Breast epithelium (tissue), 4 donors: ENCODE data around the gene PRKCE. TPM values are rescaled to one million over a fixed set of nuclear protein-coding genes. Genes with fewer than 3 reads are reported as not detected.

Source experiments
- DNase-seq, 2 donors: peaks; one replicate each; pipeline ENCODE4 v3.0.0-alpha.2; 2019; ENCODE audit warnings: low spot score in 2 of 2
- H3K27ac ChIP-seq, 2 donors: fragments of 200-600 bp; sonication (generic) in 1 of 2; one replicate each; pipeline ENCODE4 v1.5.1; 2016 to 2019; ENCODE audit warnings: mild to moderate bottlenecking in 1 of 2
- H3K27me3 ChIP-seq, 2 donors: fragments of 200-600 bp; sonication (generic) in 1 of 2; one replicate each; pipeline versions ENCODE4 v1.5.1 to v1.6.0; 2017 to 2019; ENCODE audit warnings: control low read depth in 1 of 2, mild to moderate bottlenecking in 1 of 2
- H3K36me3 ChIP-seq: fragments of 200-600 bp; one replicate; pipeline ENCODE4 v1.5.1; 2019
- H3K4me1 ChIP-seq, 2 donors: fragments of 200-600 bp; sonication (generic); one replicate each; pipeline ENCODE4 v1.5.1; 2016 to 2019; ENCODE audit warnings: control low read depth in 1 of 2
- H3K4me3 ChIP-seq, 3 donors: fragments of 200-600 bp; sonication (generic); 1 replicate in 2 of 3; 2 replicates in 1 of 3; pipeline ENCODE4 v1.5.1; 2016 to 2019; ENCODE audit warnings: mild to moderate bottlenecking in 3 of 3, moderate library complexity in 2 of 3
- H3K9me3 ChIP-seq, 2 donors: fragments of 200-600 bp; sonication (generic) in 1 of 2; one replicate each; pipeline ENCODE4 v1.5.1; 2016 to 2019; ENCODE audit warnings: control low read depth in 1 of 2
- POLR2A ChIP-seq: fragments of 450-650 bp; IDR thresholded peaks from one replicate; pipeline ENCODE4 v1.6.1; 2016; ENCODE audit warnings: antibody characterized with exemption, mild to moderate bottlenecking, moderate library complexity
- POLR2AphosphoS5 ChIP-seq, 3 donors: sonication (generic); formaldehyde crosslinking; IDR thresholded peaks; one replicate each; pipeline ENCODE4 v1.6.1; 2017; ENCODE audit warnings: antibody characterized with exemption in 3 of 3
- intact Hi-C: fragments of 100-400 bp; cut with DNase I; formaldehyde crosslinking; loops from one replicate; pipeline ENCODE4 v1.15.1; 2023; ENCODE audit warnings: low total_unique reads
- total RNA-seq, 3 donors: library from RNA; depleted of rRNA; stranded (reverse); fragments of >200 nt; gene quantifications; one replicate each; pipeline ENCODE4 v1.1.0, GENCODE V29; 2016
- TF ChIP-seq, protein P1 (sequence below), 3 donors: fragments of 450-650 bp; IDR thresholded peaks; one replicate each; pipeline ENCODE4 v1.5.1; 2016 to 2017; ENCODE audit warnings: antibody characterized with exemption in 3 of 3, mild to moderate bottlenecking in 3 of 3, moderate library complexity in 3 of 3

The PRKCE gene
- total RNA-seq, 3 donors from 2014 or later, result 20.6 to 34.0 (median 23.6) TPM

DNA sequence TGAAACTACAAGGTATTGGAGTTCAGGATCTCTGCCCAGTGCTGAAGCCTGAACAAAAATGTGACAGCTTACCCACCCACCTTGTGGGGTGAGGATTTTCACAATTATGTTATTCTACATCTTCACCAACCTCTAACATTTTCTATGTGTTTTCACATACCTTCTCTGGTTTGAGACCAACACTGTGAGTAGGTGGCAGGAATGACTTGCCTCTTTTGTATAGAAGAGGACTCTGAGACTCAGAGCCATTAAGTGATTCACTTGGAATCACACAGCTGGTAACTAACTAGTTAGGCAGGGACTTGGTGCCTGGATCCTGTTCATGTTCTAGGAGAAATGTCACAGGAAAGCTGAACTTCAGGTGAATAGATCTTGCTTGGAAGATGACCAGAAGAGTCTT is 25.7 kb upstream of the PRKCE start:
- intact Hi-C loops, result no loop called here
- Histone ChIP-seq H3K4me1 (no peaks in the 10 kb centered on the region), H3K4me3 (no peak overlapping the region), H3K27ac (no peak overlapping the region), H3K36me3 (no peaks in the 10 kb centered on the region), H3K9me3 (no peaks in the 10 kb centered on the region), H3K27me3 (no peaks in the 10 kb centered on the region)
- TF ChIP-seq POLR2AphosphoS5 (IDR thresholded peaks at IDR 0.05) (no peak), POLR2A (no peak)
- TF ChIP-seq, protein P1, sequence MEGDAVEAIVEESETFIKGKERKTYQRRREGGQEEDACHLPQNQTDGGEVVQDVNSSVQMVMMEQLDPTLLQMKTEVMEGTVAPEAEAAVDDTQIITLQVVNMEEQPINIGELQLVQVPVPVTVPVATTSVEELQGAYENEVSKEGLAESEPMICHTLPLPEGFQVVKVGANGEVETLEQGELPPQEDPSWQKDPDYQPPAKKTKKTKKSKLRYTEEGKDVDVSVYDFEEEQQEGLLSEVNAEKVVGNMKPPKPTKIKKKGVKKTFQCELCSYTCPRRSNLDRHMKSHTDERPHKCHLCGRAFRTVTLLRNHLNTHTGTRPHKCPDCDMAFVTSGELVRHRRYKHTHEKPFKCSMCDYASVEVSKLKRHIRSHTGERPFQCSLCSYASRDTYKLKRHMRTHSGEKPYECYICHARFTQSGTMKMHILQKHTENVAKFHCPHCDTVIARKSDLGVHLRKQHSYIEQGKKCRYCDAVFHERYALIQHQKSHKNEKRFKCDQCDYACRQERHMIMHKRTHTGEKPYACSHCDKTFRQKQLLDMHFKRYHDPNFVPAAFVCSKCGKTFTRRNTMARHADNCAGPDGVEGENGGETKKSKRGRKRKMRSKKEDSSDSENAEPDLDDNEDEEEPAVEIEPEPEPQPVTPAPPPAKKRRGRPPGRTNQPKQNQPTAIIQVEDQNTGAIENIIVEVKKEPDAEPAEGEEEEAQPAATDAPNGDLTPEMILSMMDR (IDR thresholded peaks at IDR 0.05), result no peak
- no peak for DNase-seq

DNA sequence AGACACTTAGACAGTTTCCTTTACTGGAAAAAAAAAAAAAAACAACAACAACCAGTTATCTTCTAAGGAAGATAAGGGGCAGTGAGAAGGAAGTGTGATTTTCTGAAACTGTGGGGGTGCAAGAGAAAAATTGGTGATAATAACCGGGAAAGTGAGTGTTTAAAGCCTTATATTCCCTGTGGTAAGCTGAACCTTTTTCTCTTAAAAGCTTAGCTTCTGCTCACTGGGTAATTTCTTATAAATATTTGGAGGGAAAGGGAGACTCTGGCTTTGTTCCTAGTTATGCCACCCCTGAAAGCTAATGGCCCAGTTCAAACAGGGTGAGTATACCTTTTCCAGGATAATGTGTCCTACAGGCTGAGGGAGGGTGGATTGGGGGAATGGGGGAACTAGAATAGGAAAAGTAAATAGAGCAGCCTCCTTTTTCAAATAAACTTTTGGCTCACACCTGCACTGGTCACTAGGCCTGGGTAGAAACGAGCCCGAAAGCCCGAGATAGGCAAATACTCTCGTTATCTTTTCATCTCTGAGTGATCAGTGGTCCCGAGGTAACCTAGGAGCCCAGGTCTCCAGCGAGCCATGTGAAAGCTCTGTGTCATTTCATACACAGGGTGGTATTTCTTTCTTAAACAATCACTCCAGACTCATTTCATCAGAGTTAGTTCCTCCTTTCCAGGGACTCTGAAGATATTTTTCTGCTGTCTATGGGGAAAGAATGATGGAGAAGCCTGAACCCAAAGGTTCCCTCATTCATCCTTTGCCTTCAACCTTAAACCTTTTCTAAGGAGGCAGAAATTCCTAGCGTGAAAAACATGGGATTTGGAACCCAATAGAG is 24.9 kb upstream of the PRKCE start:
- DNase-seq, result no peak
- Histone ChIP-seq H3K9me3 (no peaks in the 10 kb centered on the region), H3K4me1 (no peaks in the 10 kb centered on the region), H3K27me3 (no peaks in the 10 kb centered on the region), H3K27ac (no peak overlapping the region), H3K4me3 (no peak overlapping the region), H3K36me3 (no peaks in the 10 kb centered on the region)
- intact Hi-C loops, result no loop called here
- TF ChIP-seq, protein P1 (IDR thresholded peaks at IDR 0.05), result no peak
- TF ChIP-seq POLR2A (no peak), POLR2AphosphoS5 (IDR thresholded peaks at IDR 0.05) (no peak)

DNA sequence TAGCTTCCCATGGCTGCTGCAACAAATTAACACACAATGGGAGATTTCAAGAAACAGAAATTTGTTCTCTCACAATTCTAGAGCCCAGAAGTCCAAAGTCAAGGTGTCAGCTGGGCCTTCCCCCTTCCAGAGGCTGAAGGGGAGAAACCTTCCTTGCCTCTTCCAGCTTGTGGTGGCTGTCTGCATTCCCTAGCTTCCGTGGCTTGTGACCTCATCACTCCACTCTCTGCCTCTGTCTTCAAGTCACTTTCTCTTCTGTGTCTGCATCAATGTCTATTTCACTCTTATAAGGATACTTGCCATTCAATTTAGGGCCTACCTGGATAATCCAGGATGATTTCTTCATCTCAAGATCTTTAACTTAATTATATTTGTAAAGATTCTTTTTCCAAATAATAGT is 23.6 kb upstream of the PRKCE start:
- H3K27me3 ChIP-seq, result no peaks in the 10 kb centered on the region
- intact Hi-C loops, result no loop called here
- DNase-seq, result no peak
- TF ChIP-seq POLR2A, result no peak
- TF ChIP-seq, protein P1 (IDR thresholded peaks at IDR 0.05), result no peak
- no peak for TF ChIP-seq POLR2AphosphoS5 (IDR thresholded peaks at IDR 0.05)
- no peak overlapping the region for H3K4me3 ChIP-seq
- H3K27ac ChIP-seq, result no peak overlapping the region
- H3K9me3 ChIP-seq, result no peaks in the 10 kb centered on the region
- H3K4me1 ChIP-seq, result no peaks in the 10 kb centered on the region
- no peaks in the 10 kb centered on the region for H3K36me3 ChIP-seq

DNA sequence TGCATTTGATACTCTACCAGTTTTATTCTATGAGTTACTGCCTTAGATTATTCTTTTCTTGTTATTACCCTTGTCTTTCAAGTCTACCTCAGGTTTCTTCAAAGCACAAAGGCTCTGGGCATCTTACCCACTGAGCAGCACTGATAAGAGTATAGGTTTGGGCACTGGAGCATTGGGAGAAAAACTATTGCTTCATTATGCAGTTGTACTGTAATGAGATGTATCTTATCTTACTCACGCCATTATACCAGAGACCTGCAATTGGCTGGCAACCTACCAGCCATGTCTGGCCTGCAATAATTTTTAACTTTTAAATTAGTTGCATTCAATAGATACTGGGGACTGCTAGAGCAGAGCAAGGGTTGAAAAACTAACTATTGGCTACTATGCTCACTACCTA is 21.5 kb upstream of the PRKCE start:
- intact Hi-C loops, result no loop called here
- no peak overlapping the region for H3K27ac ChIP-seq

DNA sequence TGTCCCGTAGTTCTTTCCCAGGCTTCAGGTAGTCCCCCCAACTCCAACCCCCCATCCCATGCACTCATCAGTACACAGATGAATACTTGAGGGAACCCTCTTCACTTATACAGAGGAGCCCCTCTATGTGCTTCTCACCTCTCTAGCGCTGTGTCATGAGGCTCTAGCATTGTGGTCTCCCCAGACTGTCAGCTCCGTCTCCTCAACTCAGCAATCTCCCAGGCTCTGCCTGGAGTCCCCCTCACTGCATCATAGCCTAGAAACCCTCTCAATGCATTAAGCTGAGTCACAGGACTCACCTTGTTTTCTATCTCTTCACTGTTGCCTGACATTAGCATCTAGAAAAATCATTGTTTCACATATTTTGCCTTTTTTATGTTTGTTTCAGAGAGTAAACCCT is 20.2 kb upstream of the PRKCE start:
- no peaks in the 10 kb centered on the region for H3K36me3 ChIP-seq
- H3K4me1 ChIP-seq, result no peaks in the 10 kb centered on the region
- DNase-seq, result no peak
- H3K27me3 ChIP-seq, result no peaks in the 10 kb centered on the region
- H3K27ac ChIP-seq, result no peak overlapping the region
- no peak overlapping the region for H3K4me3 ChIP-seq
- TF ChIP-seq POLR2A (no peak), POLR2AphosphoS5 (IDR thresholded peaks at IDR 0.05) (no peak)
- TF ChIP-seq, protein P1 (IDR thresholded peaks at IDR 0.05), result no peak
- intact Hi-C loops, result no loop called here
- no peaks in the 10 kb centered on the region for H3K9me3 ChIP-seq

More for the DNA sequence above, 21.5 kb upstream of the PRKCE start:
- no peaks in the 10 kb centered on the region for H3K27me3 ChIP-seq
- no peak for TF ChIP-seq POLR2A
- no peak for TF ChIP-seq POLR2AphosphoS5 (IDR thresholded peaks at IDR 0.05)
- TF ChIP-seq, protein P1 (IDR thresholded peaks at IDR 0.05), result no peak
- no peaks in the 10 kb centered on the region for H3K4me1 ChIP-seq
- H3K36me3 ChIP-seq, result no peaks in the 10 kb centered on the region
- H3K9me3 ChIP-seq, result no peaks in the 10 kb centered on the region
- no peak overlapping the region for H3K4me3 ChIP-seq
- no peak for DNase-seq
